GM12875 (cell line): ENCODE results near the gene INPP5A.

Source experiments
- H3K4me3 ChIP-seq: one replicate; pipeline ENCODE4 v1.5.1; 2011; ENCODE audit warnings: low read depth, low read length, control low read depth
- CTCF ChIP-seq: IDR thresholded peaks from 2 replicates; pipeline ENCODE4 v1.5.1; 2011; ENCODE audit warnings: low read depth, mild to moderate bottlenecking, control low read depth, inconsistent platforms, low read length, moderate library complexity, borderline replicate concordance; ENCODE audit not compliant: insufficient read depth

The INPP5A gene

GRCh38 chr10:132707776-132708171 is 170.2 kb downstream of the INPP5A start:
- no peak for TF ChIP-seq CTCF
- no peak overlapping the region for H3K4me3 ChIP-seq

GRCh38 chr10:132708441-132708840 is 170.9 kb downstream of the INPP5A start:
- no peak overlapping the region for H3K4me3 ChIP-seq
- no peak for TF ChIP-seq CTCF

- no peak for TF ChIP-seq CTCF
- no peak overlapping the region for H3K4me3 ChIP-seq
These were observed 171.3 kb downstream of the INPP5A start for GRCh38 chr10:132708936-132709335.

GRCh38 chr10:132709471-132709951 is 171.9 kb downstream of the INPP5A start:
- H3K4me3 ChIP-seq, result no peak overlapping the region
- no peak for TF ChIP-seq CTCF

GRCh38 chr10:132710036-132710686 is 172.6 kb downstream of the INPP5A start:
- TF ChIP-seq CTCF, result no peak
- no peak overlapping the region for H3K4me3 ChIP-seq

- TF ChIP-seq CTCF, result no peak
- no peak overlapping the region for H3K4me3 ChIP-seq
These were observed 173.4 kb downstream of the INPP5A start for GRCh38 chr10:132710746-132711612.
